HG03108 (cell line): ENCODE data around the gene EPHA2.

Experiments used
- ATAC-seq: cut with Tn5 transposase; IDR thresholded peaks from one replicate; pipeline ENCODE4 v1.9.1; 2021; ENCODE audit warnings: moderate library complexity; ENCODE audit not compliant: unreplicated experiment

Gene EPHA2

GRCh38 chr1:16184557-16185303, 28.9 kb upstream of the EPHA2 start:
- no peak for ATAC-seq

GRCh38 chr1:16183765-16184556, 28.1 kb upstream of the EPHA2 start:
- ATAC-seq: no peak

- no peak for ATAC-seq
Measured at GRCh38 chr1:16183179-16183578, 27.3 kb upstream of the EPHA2 start.

- ATAC-seq: no peak
Measured at GRCh38 chr1:16181887-16182719, 26.2 kb upstream of the EPHA2 start.

- no peak for ATAC-seq
Measured at GRCh38 chr1:16180291-16180824, 24.5 kb upstream of the EPHA2 start.

GRCh38 chr1:16178596-16179497, 23.0 kb upstream of the EPHA2 start:
- no peak for ATAC-seq

- ATAC-seq: no peak
Measured at GRCh38 chr1:16177306-16177705, 21.4 kb upstream of the EPHA2 start.

- ATAC-seq: no peak
Measured at GRCh38 chr1:16176653-16177052, 20.8 kb upstream of the EPHA2 start.

- no peak for ATAC-seq
Measured at GRCh38 chr1:16175610-16176553, 20.0 kb upstream of the EPHA2 start.

GRCh38 chr1:16174886-16175598, 19.2 kb upstream of the EPHA2 start:
- no peak for ATAC-seq

GRCh38 chr1:16174261-16174868, 18.5 kb upstream of the EPHA2 start:
- ATAC-seq: no peak

- ATAC-seq: no peak
Measured at GRCh38 chr1:16173447-16174260, 17.8 kb upstream of the EPHA2 start.

- ATAC-seq: no peak
Measured at GRCh38 chr1:16172964-16173446, 17.1 kb upstream of the EPHA2 start.

- ATAC-seq: no peak
Measured at GRCh38 chr1:16172218-16172830, 16.5 kb upstream of the EPHA2 start.

GRCh38 chr1:16171314-16172151, 15.7 kb upstream of the EPHA2 start:
- ATAC-seq: no peak

- no peak for ATAC-seq
Measured at GRCh38 chr1:16170283-16170673, 14.4 kb upstream of the EPHA2 start.
